Thyroid gland (tissue), 4 donors: ENCODE results near the gene MTA3.

Source experiments
- POLR2A ChIP-seq, 2 donors: fragments of 450-650 bp; IDR thresholded peaks; one replicate each; pipeline ENCODE4 v1.6.1; 2017; ENCODE audit warnings: antibody characterized with exemption in 2 of 2, mild to moderate bottlenecking in 2 of 2, moderate library complexity in 1 of 2
- TF ChIP-seq, protein P1 (sequence below), 6 experiments: fragments of 200-600 bp in 3 of 6; fragments of 450-650 bp in 3 of 6; sonication (generic) in 3 of 6; IDR thresholded peaks; one replicate each; pipeline ENCODE4 v1.5.1; 2016 to 2019; ENCODE audit warnings: antibody characterized with exemption in 6 of 6, mild to moderate bottlenecking in 2 of 6, inconsistent platforms in 1 of 6, moderate library complexity in 1 of 6

DNA sequence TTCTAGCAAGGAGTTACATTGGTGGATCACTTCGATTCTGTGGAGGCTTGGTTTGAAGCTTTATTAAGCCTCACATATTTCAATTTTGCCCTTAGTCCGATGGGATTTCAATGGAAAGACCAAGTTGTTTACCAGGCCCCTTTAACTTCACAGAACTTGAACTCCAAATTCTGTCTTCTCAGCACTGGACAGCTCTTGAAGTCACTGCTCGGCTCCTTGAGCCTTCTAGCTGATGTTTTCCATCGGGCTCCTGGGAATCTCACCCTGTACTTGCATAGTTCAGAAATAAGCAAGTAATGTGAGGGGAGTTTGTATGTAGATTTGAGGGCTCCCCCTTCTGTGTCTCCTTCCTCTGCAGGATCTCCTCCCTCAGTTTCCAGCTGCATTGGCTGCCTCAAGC lies 180.4 kb downstream of the MTA3 start:
- TF ChIP-seq, protein P1, sequence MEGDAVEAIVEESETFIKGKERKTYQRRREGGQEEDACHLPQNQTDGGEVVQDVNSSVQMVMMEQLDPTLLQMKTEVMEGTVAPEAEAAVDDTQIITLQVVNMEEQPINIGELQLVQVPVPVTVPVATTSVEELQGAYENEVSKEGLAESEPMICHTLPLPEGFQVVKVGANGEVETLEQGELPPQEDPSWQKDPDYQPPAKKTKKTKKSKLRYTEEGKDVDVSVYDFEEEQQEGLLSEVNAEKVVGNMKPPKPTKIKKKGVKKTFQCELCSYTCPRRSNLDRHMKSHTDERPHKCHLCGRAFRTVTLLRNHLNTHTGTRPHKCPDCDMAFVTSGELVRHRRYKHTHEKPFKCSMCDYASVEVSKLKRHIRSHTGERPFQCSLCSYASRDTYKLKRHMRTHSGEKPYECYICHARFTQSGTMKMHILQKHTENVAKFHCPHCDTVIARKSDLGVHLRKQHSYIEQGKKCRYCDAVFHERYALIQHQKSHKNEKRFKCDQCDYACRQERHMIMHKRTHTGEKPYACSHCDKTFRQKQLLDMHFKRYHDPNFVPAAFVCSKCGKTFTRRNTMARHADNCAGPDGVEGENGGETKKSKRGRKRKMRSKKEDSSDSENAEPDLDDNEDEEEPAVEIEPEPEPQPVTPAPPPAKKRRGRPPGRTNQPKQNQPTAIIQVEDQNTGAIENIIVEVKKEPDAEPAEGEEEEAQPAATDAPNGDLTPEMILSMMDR (IDR thresholded peaks at IDR 0.05): no peak
- no peak for TF ChIP-seq POLR2A (IDR thresholded peaks at IDR 0.05)
